K562 (cell line): Measurements from ENCODE around the gene ANP32B. TPM values are rescaled to one million over a fixed set of nuclear protein-coding genes. Genes with fewer than 3 reads are reported as not detected.

ENCODE experiments used
- ATAC-seq: fragments of 200-7000 bp; cut with Tn5 transposase; 3 replicates; pipeline ENCODE4 v1.9.1; 2020; ENCODE audit warnings: moderate library complexity
- BruUV-seq: library from RNA; stranded (reverse); fragments of 400-500 nt; replicated peaks from 2 replicates; lab custom pipeline; 2021; lab: Mats Ljungman, UMichigan
- CTCF ChIA-PET: fragments of 300-600 bp; formaldehyde crosslinking; extraction: SDS; loops from one replicate; lab custom pipeline; 2021; ENCODE audit warnings: low intra/inter-chr PET ratio; lab: Yijun Ruan, JAX
- POLR2A ChIA-PET: fragments of 300-600, 350-650 bp; sonication (Branson Sonifier 250); formaldehyde crosslinking; extraction: SDS; loops from one replicate; lab custom pipeline; 2021; ENCODE audit warnings: antibody characterized with exemption, inconsistent platforms; lab: Yijun Ruan, JAX
- DNase-seq, 4 experiments: peaks; one replicate each; pipeline versions ENCODE4 v3.0.0 to v3.0.0-alpha.2; 2011 to 2018; ENCODE audit warnings: low spot score in 3 of 4, mixed read lengths in 3 of 4; ENCODE audit errors: extremely low read depth in 1 of 4
- FAIRE-seq: peaks from 2 replicates; lab custom pipeline; 2011; peaks lifted over from hg19 to GRCh38; lab: Jason Lieb, UNC
- H2AFZ ChIP-seq: 2 replicates; pipeline ENCODE4 v1.6.0; 2011; ENCODE audit warnings: low read depth, low read length, control low read depth, inconsistent platforms
- H3K27ac ChIP-seq: fragments of 200-600 bp; 3 replicates; pipeline ENCODE4 v1.8.0; 2011; ENCODE audit warnings: low read depth, mild to moderate bottlenecking, control low read depth, inconsistent platforms, low read length, moderate library complexity, mixed read lengths; ENCODE audit errors: extremely low read depth
- H3K27me3 ChIP-seq, 2 experiments: fragments of 300-600 bp in 1 of 2; 2 replicates in 1 of 2; 3 replicates in 1 of 2; pipeline versions ENCODE4 v1.6.0 to v1.8.0; 2011; ENCODE audit warnings: inconsistent platforms in 2 of 2, low read length in 2 of 2, mild to moderate bottlenecking in 1 of 2, mixed read lengths in 1 of 2, moderate library complexity in 1 of 2; ENCODE audit not compliant: control insufficient read depth in 2 of 2, insufficient read depth in 2 of 2
- H3K36me3 ChIP-seq: fragments of 300-600 bp; 3 replicates; pipeline ENCODE4 v1.8.0; 2011; ENCODE audit warnings: mild to moderate bottlenecking, low read length, inconsistent platforms; ENCODE audit not compliant: control insufficient read depth, insufficient read depth
- H3K4me1 ChIP-seq, 2 experiments: fragments of 200-600 bp in 1 of 2; replicated peaks in 1 of 2; 2 replicates in 1 of 2; 3 replicates in 1 of 2; pipeline versions ENCODE4 v1.5.1 to v1.8.0; 2011; ENCODE audit warnings: inconsistent platforms in 2 of 2, low read length in 2 of 2, mild to moderate bottlenecking in 1 of 2, mixed read lengths in 1 of 2, moderate library complexity in 1 of 2; ENCODE audit not compliant: control insufficient read depth in 2 of 2, insufficient read depth in 2 of 2
- H3K4me2 ChIP-seq: 2 replicates; pipeline ENCODE4 v1.6.1; 2011; ENCODE audit warnings: low read length, control low read depth, inconsistent platforms, mixed read lengths; ENCODE audit not compliant: insufficient read depth
- H3K4me3 ChIP-seq: fragments of 200-600 bp; sonication (generic), shearing (Covaris generic); 2 replicates; pipeline ENCODE4 v1.5.1; 2016; ENCODE audit warnings: control low read depth, inconsistent platforms
- H3K79me2 ChIP-seq: fragments of 200-600 bp; 3 replicates; pipeline ENCODE4 v1.8.0; 2011; ENCODE audit warnings: low read length, inconsistent platforms; ENCODE audit not compliant: control insufficient read depth, insufficient read depth
- H3K9ac ChIP-seq, 2 experiments: 2 replicates each; pipeline versions ENCODE4 v1.6.0 to v1.6.1; 2011; ENCODE audit warnings: low read depth in 2 of 2, low read length in 2 of 2, control low read depth in 1 of 2, inconsistent platforms in 1 of 2, mild to moderate bottlenecking in 1 of 2, mixed read lengths in 1 of 2; ENCODE audit not compliant: insufficient read depth in 1 of 2
- H3K9me1 ChIP-seq: one replicate; pipeline ENCODE4 v1.6.0; 2011; ENCODE audit warnings: inconsistent platforms, mild to moderate bottlenecking, low read length, moderate library complexity; ENCODE audit not compliant: control insufficient read depth, insufficient read depth
- H3K9me3 ChIP-seq: replicated peaks from 2 replicates; pipeline ENCODE4 v1.5.1; 2011; ENCODE audit warnings: low read depth, low read length, inconsistent platforms; ENCODE audit not compliant: control insufficient read depth, insufficient read depth
- H4K20me1 ChIP-seq: replicated peaks from 2 replicates; pipeline ENCODE4 v1.6.1; 2011; ENCODE audit warnings: low read length, inconsistent platforms, mixed read lengths; ENCODE audit not compliant: control insufficient read depth, insufficient read depth
- EHMT2 ChIP-seq: fragments of 450-650 bp; IDR thresholded peaks from 2 replicates; pipeline ENCODE4 v1.6.1; 2018; ENCODE audit warnings: antibody characterized with exemption
- KDM1A ChIP-seq, 2 experiments: fragments of 450-650 bp; IDR thresholded peaks; 2 replicates each; pipeline ENCODE4 v1.6.1; 2016; ENCODE audit warnings: mild to moderate bottlenecking in 2 of 2
- KLF13 ChIP-seq: fragments of 450-650 bp; IDR thresholded peaks from 2 replicates; pipeline ENCODE4 v1.6.1; 2016; ENCODE audit warnings: missing genetic modification characterization, low read depth, mild to moderate bottlenecking, missing compliant biosample characterization, moderate library complexity, borderline replicate concordance
- NCOA1 ChIP-seq: fragments of 450-650 bp; IDR thresholded peaks from 2 replicates; pipeline ENCODE4 v1.6.1; 2016; ENCODE audit warnings: low read depth
- NONO ChIP-seq, 2 experiments: fragments of 200-400 bp in 1 of 2; fragments of 450-650 bp in 1 of 2; formaldehyde crosslinking in 1 of 2; IDR thresholded peaks; 2 replicates each; pipeline ENCODE4 v1.6.1; 2017; ENCODE audit warnings: low read depth in 2 of 2, mild to moderate bottlenecking in 2 of 2, moderate library complexity in 2 of 2, low read length in 1 of 2
- PTTG1 ChIP-seq: fragments of 450-650 bp; IDR thresholded peaks from 2 replicates; pipeline ENCODE4 v1.6.1; 2016; ENCODE audit warnings: low read depth, mild to moderate bottlenecking, missing genetic modification characterization, missing compliant biosample characterization
- STAG1 ChIP-seq: sonication (generic); formaldehyde crosslinking; IDR thresholded peaks from 2 replicates; pipeline ENCODE4 v1.5.0; 2020; ENCODE audit warnings: missing genetic modification reagents, borderline replicate concordance
- TARDBP ChIP-seq: fragments of 450-650 bp; IDR thresholded peaks from 2 replicates; pipeline ENCODE4 v1.6.1; 2016
- ZMIZ1 ChIP-seq, 2 experiments: fragments of 150-350 bp in 1 of 2; IDR thresholded peaks; 2 replicates each; pipeline ENCODE4 v1.6.1; 2012 to 2016; ENCODE audit warnings: low read depth in 2 of 2, low read length in 2 of 2, mild to moderate bottlenecking in 1 of 2, moderate library complexity in 1 of 2
- WGBS: fragments of 100-300 bp; shearing (Covaris generic); methylation state at CpG from one replicate; pipeline ENCODE4 v1.1.6; 2016; ENCODE audit warnings: low coverage, mixed read lengths; ENCODE audit not compliant: insufficient coverage; ENCODE audit errors: missing lambda C conversion rate; 5-methylcytosine and 5-hydroxymethylcytosine counted together
- in situ Hi-C: fragments of 300-500 bp; cut with MboI; formaldehyde crosslinking; loops from 4 replicates; pipeline ENCODE4 v1.15.0; 2018; ENCODE audit warnings: inconsistent platforms, mixed read lengths
- intact Hi-C: fragments of 100-400 bp; cut with micrococcal nuclease; formaldehyde crosslinking; loops from 2 replicates; pipeline ENCODE4 v1.14.2; 2022
- polyA plus RNA-seq, 8 experiments: library from polyadenylated mRNA; depleted of rRNA in 4 of 8; stranded (reverse) in 5 of 8; unstranded in 3 of 8; fragments of >200 nt; fragmentation: Nextera tagmentation in 2 of 8; fragmentation: Illumina TruSeq in 1 of 8; extraction: Ambion mirVana in 2 of 8; extraction: Trizol in 1 of 8; gene quantifications; 2 replicates each; pipeline versions ENCODE4 v1.2.1 to v1.2.3, GENCODE V29; 2011 to 2014; ENCODE audit warnings: inconsistent platforms in 1 of 8, missing spikeins in 1 of 8
- total RNA-seq, 7 experiments: library from RNA; depleted of rRNA in 6 of 7; stranded (reverse); fragments of >200 nt in 6 of 7; fragmentation: Illumina TruSeq in 2 of 7; extraction: Trizol in 2 of 7; gene quantifications; 2 replicates each; pipeline versions ENCODE4 v1.2.1 to v1.2.3, GENCODE V29; 2011 to 2021; ENCODE audit warnings: low replicate concordance in 1 of 7
- TF ChIP-seq, protein P1 (sequence below): fragments of 250-450 bp; sonication (Bioruptor Pico); IDR thresholded peaks from 2 replicates; pipeline ENCODE4 v1.5.0; 2021

The ANP32B gene
- total and polyA plus RNA-seq, 9 of the 15 experiments (the other 6 are each of a cell fraction or from before 2014, with no cell fraction given), result 68.9 to 815 (median 141) TPM

GRCh38 chr9:98021306-98022040 lies 38.3 kb downstream of the ANP32B start:
- H3K4me3 ChIP-seq, result no peak overlapping the region
- H3K4me1 ChIP-seq, result no peaks in the 10 kb centered on the region
- no peak overlapping the region for H3K4me2 ChIP-seq
- BruUV-seq, result no TSS peak
- no peaks in the 10 kb centered on the region for H3K9me1 ChIP-seq
- no peak for ATAC-seq
- H3K9me3 ChIP-seq, result no peaks in the 10 kb centered on the region
- no peak overlapping the region for H3K27ac ChIP-seq
- FAIRE-seq, result peak; percentile 74
- WGBS, result 54% methylated on average over 8 of the region's 8 CpGs
- ChIA-PET CTCF (no interaction called here), POLR2A (interaction anchor here (0.7 to 2.6 kb wide), 7 partner anchors 11 to 100 kb away, joined by 3 to 10 read pairs (median 4); no protein-coding TSS in a partner anchor)
- no peaks in the 10 kb centered on the region for H3K27me3 ChIP-seq
- H3K9ac ChIP-seq, result peak overlapping the region in 1 of 2 experiments; percentile 37; a peak in 1 of 4 replicates
- TF ChIP-seq TARDBP (no peak), PTTG1 (tag) (no peak), STAG1 (no peak)
- intact Hi-C loops (no loop called here), in situ Hi-C loops (no loop called here)
- H2AFZ ChIP-seq, result no peak overlapping the region
- H4K20me1 ChIP-seq, result peaks cover 4% of the 10 kb centered on the region; the same call in 1 of the 2 replicates
- no peaks in the 10 kb centered on the region for H3K79me2 ChIP-seq
- peaks cover 46% of the 10 kb centered on the region for H3K36me3 ChIP-seq
- no peak for DNase-seq

DNA sequence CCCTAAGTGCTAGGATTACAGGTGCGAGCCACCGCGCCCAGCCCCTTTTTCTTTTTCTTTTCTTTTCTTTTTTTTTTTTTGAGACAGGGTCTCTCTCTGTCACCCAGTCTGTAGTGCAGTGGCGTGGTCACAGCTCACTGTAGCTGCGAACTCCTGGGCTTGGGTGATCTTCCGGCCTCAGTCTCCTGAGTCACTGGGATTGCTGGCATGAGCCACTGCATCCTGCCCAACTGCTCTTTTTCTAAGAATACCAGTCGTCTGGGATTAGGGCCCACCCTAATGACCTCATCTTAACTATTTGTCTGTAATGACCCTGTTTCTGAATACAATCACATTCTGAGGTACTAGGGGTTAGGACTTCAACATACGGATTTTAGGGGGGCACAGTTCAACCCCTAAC lies 39.3 kb downstream of the ANP32B start:
- H2AFZ ChIP-seq, result no peak overlapping the region
- DNase-seq, result no peak
- no peaks in the 10 kb centered on the region for H3K9me1 ChIP-seq
- ChIA-PET POLR2A (interaction anchor here (0.6 kb wide), 1 partner anchor 22 kb away, joined by 3 read pairs; no protein-coding TSS in a partner anchor), CTCF (no interaction called here)
- intact Hi-C loops, result no loop called here
- in situ Hi-C loops, result no loop called here
- H3K27ac ChIP-seq, result no peak overlapping the region
- no peak overlapping the region for H3K4me2 ChIP-seq
- no peaks in the 10 kb centered on the region for H3K9me3 ChIP-seq
- no peaks in the 10 kb centered on the region for H3K4me1 ChIP-seq
- no peaks in the 10 kb centered on the region for H3K79me2 ChIP-seq
- no peak for FAIRE-seq
- H3K27me3 ChIP-seq, result no peaks in the 10 kb centered on the region
- no peak for ATAC-seq
- BruUV-seq, result no TSS peak
- H4K20me1 ChIP-seq, result 0 out of 2 replicates have a peak, but pooled peaks cover 4% of the 10 kb centered on the region
- H3K4me3 ChIP-seq, result no peak overlapping the region
- H3K9ac ChIP-seq, result no peak overlapping the region
- peaks cover 36% of the 10 kb centered on the region for H3K36me3 ChIP-seq
- WGBS, result 71% methylated on average over 5 of the region's 8 CpGs
- TF ChIP-seq NCOA1, result no peak
- TF ChIP-seq, protein P1, sequence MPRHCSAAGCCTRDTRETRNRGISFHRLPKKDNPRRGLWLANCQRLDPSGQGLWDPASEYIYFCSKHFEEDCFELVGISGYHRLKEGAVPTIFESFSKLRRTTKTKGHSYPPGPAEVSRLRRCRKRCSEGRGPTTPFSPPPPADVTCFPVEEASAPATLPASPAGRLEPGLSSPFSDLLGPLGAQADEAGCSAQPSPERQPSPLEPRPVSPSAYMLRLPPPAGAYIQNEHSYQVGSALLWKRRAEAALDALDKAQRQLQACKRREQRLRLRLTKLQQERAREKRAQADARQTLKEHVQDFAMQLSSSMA, result no peak
- no peak for TF ChIP-seq EHMT2
- TF ChIP-seq KDM1A (IDR thresholded peaks at IDR 0.05), result no peak
- TF ChIP-seq KLF13, result no peak
- TF ChIP-seq NONO (IDR thresholded peaks at IDR 0.05; ENCODE audit: low read depth in 2 of 2, low read length in 1 of 2), result no peak
- no peak for TF ChIP-seq ZMIZ1 (IDR thresholded peaks at IDR 0.05; ENCODE audit: low read depth in 2 of 2, low read length in 2 of 2)
